ENCODE data around the gene MALSU1. TPM values are rescaled to one million over a fixed set of nuclear protein-coding genes. Genes with fewer than 3 reads are reported as not detected.

The MALSU1 gene
- total and polyA plus RNA-seq, 2 of the 13 experiments (the other 11 are each of a cell fraction or from before 2014, with no cell fraction given), result 72.0 to 141 TPM

GRCh38 chr7:23358152-23358674 is 59.1 kb downstream of the MALSU1 start (continued):
- TF ChIP-seq ZBTB39 (CRISPR knock-in tag; IDR thresholded peaks at IDR 0.05), result no peak
- TF ChIP-seq TFE3 (CRISPR knock-in tag; IDR thresholded peaks at IDR 0.05), result 0 out of 2 replicates have a peak, but pooled peaks have one; percentile 27
- TF ChIP-seq MTA1 (CRISPR knock-in tag; IDR thresholded peaks at IDR 0.05; ENCODE audit: borderline replicate concordance), result no peak
- no peak for TF ChIP-seq ZNF558 (CRISPR knock-in tag; IDR thresholded peaks at IDR 0.05; ENCODE audit: borderline replicate concordance)
- no peak for TF ChIP-seq KAT8 (CRISPR knock-in tag; IDR thresholded peaks at IDR 0.05)
- TF ChIP-seq ZNF816 (CRISPR knock-in tag; IDR thresholded peaks at IDR 0.05; ENCODE audit: borderline replicate concordance), result 0 out of 2 replicates have a peak, but pooled peaks have one; percentile 60
- TF ChIP-seq ZNF879 (CRISPR knock-in tag; IDR thresholded peaks at IDR 0.05), result no peak
- no peak for TF ChIP-seq ZSCAN5A (CRISPR knock-in tag; IDR thresholded peaks at IDR 0.05; ENCODE audit: borderline replicate concordance)
- TF ChIP-seq ZNF20 (CRISPR knock-in tag; IDR thresholded peaks at IDR 0.05), result no peak
- TF ChIP-seq ZNF430 (CRISPR knock-in tag; IDR thresholded peaks at IDR 0.05), result no peak
- TF ChIP-seq CENPBD1 (CRISPR knock-in tag; IDR thresholded peaks at IDR 0.05; ENCODE audit: borderline replicate concordance, low read depth), result no peak
- TF ChIP-seq ZFP90 (CRISPR knock-in tag; IDR thresholded peaks at IDR 0.05; ENCODE audit: borderline replicate concordance), result no peak
- TF ChIP-seq KLF6 (CRISPR knock-in tag; IDR thresholded peaks at IDR 0.05), result no peak
- no peak for TF ChIP-seq THAP7 (CRISPR knock-in tag; IDR thresholded peaks at IDR 0.05)
- TF ChIP-seq ELF4 (CRISPR knock-in tag; IDR thresholded peaks at IDR 0.05; ENCODE audit: borderline replicate concordance), result no peak
- no peak for TF ChIP-seq ZNF12 (CRISPR knock-in tag; IDR thresholded peaks at IDR 0.05)
- no peak for TF ChIP-seq ZNF142 (CRISPR knock-in tag; IDR thresholded peaks at IDR 0.05)
- TF ChIP-seq HOXA5 (CRISPR knock-in tag; IDR thresholded peaks at IDR 0.05), result no peak
